ENCODE measurements around the gene CASZ1.

DNA sequence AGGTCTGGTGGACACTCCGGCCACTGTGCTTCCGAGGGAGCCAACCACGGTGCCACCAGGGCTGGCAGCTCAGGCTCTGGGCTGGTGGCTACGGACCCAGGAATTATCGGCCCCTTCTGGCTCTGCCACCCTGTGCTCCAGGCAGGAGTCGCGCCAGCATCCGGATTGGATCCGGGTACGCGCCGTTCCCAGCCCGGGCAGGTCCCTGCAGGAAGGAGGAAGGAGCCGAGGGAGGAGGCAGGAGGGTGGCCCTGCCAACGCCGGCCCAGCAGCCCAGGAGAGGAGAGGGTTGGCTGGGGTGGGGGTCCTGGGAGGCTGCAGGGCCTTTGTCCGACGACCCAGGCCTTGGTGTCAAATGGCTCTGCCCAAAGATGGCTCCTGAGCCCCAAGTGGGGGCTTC lies 160.5 kb downstream of the CASZ1 start:
- TF ChIP-seq, protein P1, sequence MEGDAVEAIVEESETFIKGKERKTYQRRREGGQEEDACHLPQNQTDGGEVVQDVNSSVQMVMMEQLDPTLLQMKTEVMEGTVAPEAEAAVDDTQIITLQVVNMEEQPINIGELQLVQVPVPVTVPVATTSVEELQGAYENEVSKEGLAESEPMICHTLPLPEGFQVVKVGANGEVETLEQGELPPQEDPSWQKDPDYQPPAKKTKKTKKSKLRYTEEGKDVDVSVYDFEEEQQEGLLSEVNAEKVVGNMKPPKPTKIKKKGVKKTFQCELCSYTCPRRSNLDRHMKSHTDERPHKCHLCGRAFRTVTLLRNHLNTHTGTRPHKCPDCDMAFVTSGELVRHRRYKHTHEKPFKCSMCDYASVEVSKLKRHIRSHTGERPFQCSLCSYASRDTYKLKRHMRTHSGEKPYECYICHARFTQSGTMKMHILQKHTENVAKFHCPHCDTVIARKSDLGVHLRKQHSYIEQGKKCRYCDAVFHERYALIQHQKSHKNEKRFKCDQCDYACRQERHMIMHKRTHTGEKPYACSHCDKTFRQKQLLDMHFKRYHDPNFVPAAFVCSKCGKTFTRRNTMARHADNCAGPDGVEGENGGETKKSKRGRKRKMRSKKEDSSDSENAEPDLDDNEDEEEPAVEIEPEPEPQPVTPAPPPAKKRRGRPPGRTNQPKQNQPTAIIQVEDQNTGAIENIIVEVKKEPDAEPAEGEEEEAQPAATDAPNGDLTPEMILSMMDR (IDR thresholded peaks at IDR 0.05): no peak
- no peak for TF ChIP-seq POLR2A (IDR thresholded peaks at IDR 0.05)
